ENCODE data around the gene TOM1. TPM values are rescaled to one million over a fixed set of nuclear protein-coding genes. Genes with fewer than 3 reads are reported as not detected.

The TOM1 gene
- total and polyA plus RNA-seq, 10 of the 15 experiments (the other 5 are each of a cell fraction or from before 2014, with no cell fraction given): 2.2 to 64.6 (median 40.3) TPM

DNA sequence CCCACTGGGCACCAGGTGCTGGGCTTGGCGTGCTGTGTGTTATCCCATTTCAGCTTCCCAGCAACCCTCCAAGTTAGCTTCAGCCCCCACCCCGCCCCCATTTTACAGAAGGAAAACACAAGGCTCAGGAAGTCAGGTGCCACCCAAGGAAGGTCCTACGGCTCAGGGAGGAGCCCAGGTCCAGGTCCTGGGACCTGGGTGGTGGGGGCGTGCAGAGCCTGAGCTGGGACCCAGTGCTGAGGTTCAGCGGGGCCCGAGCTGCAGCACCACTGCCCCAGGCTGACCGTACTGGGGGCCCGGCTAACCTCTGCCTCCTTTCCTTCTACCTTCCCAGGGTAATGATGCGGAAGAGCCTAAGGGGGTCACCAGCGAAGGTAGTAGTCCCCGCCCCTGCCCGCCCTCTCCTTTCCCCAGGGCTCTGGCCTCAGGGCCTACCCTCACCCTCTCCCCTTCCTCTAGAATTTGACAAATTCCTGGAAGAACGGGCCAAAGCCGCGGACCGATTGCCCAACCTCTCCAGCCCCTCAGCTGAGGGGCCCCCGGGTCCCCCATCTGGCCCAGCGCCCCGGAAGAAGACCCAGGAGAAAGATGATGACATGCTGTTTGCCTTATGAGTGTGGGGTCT lies 47.0 kb downstream of the TOM1 start:
- peaks cover 2% of the 10 kb centered on the region; the same call in 1 of the 3 replicates for H3K9me3 ChIP-seq (replicated peaks; ENCODE audit: control insufficient read depth, insufficient read depth, low read length)
- ChIA-PET CTCF (interaction anchor here (0.7 kb wide), 1 partner anchor 64 kb away, joined by 3 read pairs; no protein-coding TSS in a partner anchor), SMC1A (ENCODE audit: uncharacterized antibody, unreplicated experiment) (no interaction called here), POLR2A (no interaction called here), RAD21 (ENCODE audit: unreplicated experiment) (interaction anchor here (1.5 kb wide), 1 partner anchor 84 kb away, joined by 3 read pairs; no protein-coding TSS in a partner anchor)
- TF ChIP-seq SUPT20H (IDR thresholded peaks at IDR 0.05; ENCODE audit: borderline replicate concordance, control insufficient read depth, low read depth, low read length): no peak
- TF ChIP-seq, protein P1, sequence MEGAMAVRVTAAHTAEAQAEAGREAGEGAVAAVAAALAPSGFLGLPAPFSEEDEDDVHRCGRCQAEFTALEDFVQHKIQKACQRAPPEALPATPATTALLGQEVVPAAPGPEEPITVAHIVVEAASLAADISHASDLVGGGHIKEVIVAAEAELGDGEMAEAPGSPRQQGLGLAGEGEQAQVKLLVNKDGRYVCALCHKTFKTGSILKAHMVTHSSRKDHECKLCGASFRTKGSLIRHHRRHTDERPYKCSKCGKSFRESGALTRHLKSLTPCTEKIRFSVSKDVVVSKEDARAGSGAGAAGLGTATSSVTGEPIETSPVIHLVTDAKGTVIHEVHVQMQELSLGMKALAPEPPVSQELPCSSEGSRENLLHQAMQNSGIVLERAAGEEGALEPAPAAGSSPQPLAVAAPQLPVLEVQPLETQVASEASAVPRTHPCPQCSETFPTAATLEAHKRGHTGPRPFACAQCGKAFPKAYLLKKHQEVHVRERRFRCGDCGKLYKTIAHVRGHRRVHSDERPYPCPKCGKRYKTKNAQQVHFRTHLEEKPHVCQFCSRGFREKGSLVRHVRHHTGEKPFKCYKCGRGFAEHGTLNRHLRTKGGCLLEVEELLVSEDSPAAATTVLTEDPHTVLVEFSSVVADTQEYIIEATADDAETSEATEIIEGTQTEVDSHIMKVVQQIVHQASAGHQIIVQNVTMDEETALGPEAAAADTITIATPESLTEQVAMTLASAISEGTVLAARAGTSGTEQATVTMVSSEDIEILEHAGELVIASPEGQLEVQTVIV (IDR thresholded peaks at IDR 0.05; ENCODE audit: borderline replicate concordance, partially characterized antibody): no peak
- TF ChIP-seq MTA3 (IDR thresholded peaks at IDR 0.05; ENCODE audit: borderline replicate concordance, low read length): no peak
- no peak overlapping the region for H3K4me3 ChIP-seq
- ATAC-seq: no peak
- no peaks in the 10 kb centered on the region for H4K20me1 ChIP-seq (ENCODE audit: control insufficient read depth, insufficient read depth)
- WGBS (ENCODE audit: insufficient coverage, insufficient replicate concordance, low lambda C conversion rate, missing lambda C conversion rate): 79% methylated on average over 17 of the region's 19 CpGs
- no peaks in the 10 kb centered on the region for H3K79me2 ChIP-seq (ENCODE audit: control insufficient read depth, insufficient read depth, low read length)
- H3K9ac ChIP-seq (ENCODE audit: control insufficient read depth, insufficient read depth, low read length): no peak overlapping the region
- intact Hi-C loops (cut with micrococcal nuclease; ENCODE audit: unreplicated experiment): no loop called here
- no peak overlapping the region for H3K4me2 ChIP-seq (ENCODE audit: control insufficient read depth, insufficient read depth)
- DNase-seq (ENCODE audit: low read depth, low spot score): no peak
- FAIRE-seq: no peak
- in situ Hi-C loops (cut with MboI): no loop called here
- no TSS peak for BruUV-seq (replicated peaks)
- H3K4me1 ChIP-seq (ENCODE audit: control insufficient read depth, insufficient read depth, low read length): peaks cover 23% of the 10 kb centered on the region
- H3K36me3 ChIP-seq (ENCODE audit: control insufficient read depth in 2 of 2, insufficient read depth in 2 of 2, low read length in 1 of 2): peaks cover 5 to 9% of the 10 kb centered on the region in 2 experiments; a peak in 2 of 4 replicates
- H2AFZ ChIP-seq (ENCODE audit: control insufficient read depth, low read depth, low read length): no peak overlapping the region
- H3K27me3 ChIP-seq (replicated peaks in 1 of 2; ENCODE audit: control insufficient read depth in 2 of 2, insufficient read depth in 2 of 2, low read length in 1 of 2): no peaks in the 10 kb centered on the region
- no peak overlapping the region for H3K27ac ChIP-seq (ENCODE audit: control insufficient read depth, insufficient read depth)

DNA sequence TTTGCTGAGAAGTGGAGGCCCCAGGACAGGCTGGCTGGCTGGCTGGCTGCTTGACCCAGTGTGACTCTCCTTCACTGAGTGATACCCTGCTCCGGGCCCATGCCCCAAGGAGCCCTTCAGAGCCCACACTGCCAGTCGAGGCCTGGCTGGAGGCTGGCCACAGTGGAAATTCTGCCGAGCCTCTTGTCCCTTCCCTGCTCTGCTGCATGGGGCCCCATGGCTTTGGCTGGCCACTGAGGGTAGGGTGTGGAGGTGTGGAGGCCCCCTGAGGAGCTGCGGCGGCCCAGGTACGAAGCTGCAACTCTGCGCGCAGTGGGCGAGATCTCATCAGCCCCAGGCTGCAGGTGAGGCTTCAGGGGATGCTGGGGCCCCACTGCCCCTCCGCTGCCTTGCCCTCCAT lies 47.8 kb downstream of the TOM1 start:
- intact Hi-C loops (cut with micrococcal nuclease; ENCODE audit: unreplicated experiment) (no loop called here), in situ Hi-C loops (cut with MboI) (no loop called here)
- peaks cover 26% of the 10 kb centered on the region for H3K4me1 ChIP-seq (ENCODE audit: control insufficient read depth, insufficient read depth, low read length)
- CTCF ChIA-PET: no interaction called here
- no peaks in the 10 kb centered on the region for H3K27me3 ChIP-seq (replicated peaks in 1 of 2; ENCODE audit: control insufficient read depth in 2 of 2, insufficient read depth in 2 of 2, low read length in 1 of 2)
- no peak overlapping the region for H3K4me2 ChIP-seq (ENCODE audit: control insufficient read depth, insufficient read depth)
- no peak overlapping the region for H3K9ac ChIP-seq (ENCODE audit: control insufficient read depth, insufficient read depth, low read length)
- no peak for DNase-seq (ENCODE audit: low read depth, low spot score)
- H3K27ac ChIP-seq (ENCODE audit: control insufficient read depth, insufficient read depth): no peak overlapping the region
- no peak for ATAC-seq
- no peak for FAIRE-seq
- SMC1A ChIA-PET (ENCODE audit: uncharacterized antibody, unreplicated experiment): no interaction called here
- BruUV-seq (replicated peaks): no TSS peak
- H2AFZ ChIP-seq (ENCODE audit: control insufficient read depth, low read depth, low read length): no peak overlapping the region
- POLR2A ChIA-PET: no interaction called here
- H3K79me2 ChIP-seq (ENCODE audit: control insufficient read depth, insufficient read depth, low read length): no peaks in the 10 kb centered on the region
- peaks cover 2% of the 10 kb centered on the region; the same call in 1 of the 3 replicates for H3K9me3 ChIP-seq (replicated peaks; ENCODE audit: control insufficient read depth, insufficient read depth, low read length)
- H4K20me1 ChIP-seq (ENCODE audit: control insufficient read depth, insufficient read depth): no peaks in the 10 kb centered on the region
- H3K4me3 ChIP-seq: no peak overlapping the region
- WGBS (ENCODE audit: insufficient coverage, insufficient replicate concordance, low lambda C conversion rate, missing lambda C conversion rate): 74% methylated on average over 10 of the region's 10 CpGs
- RAD21 ChIA-PET (ENCODE audit: unreplicated experiment): no interaction called here
- H3K36me3 ChIP-seq (ENCODE audit: control insufficient read depth in 2 of 2, insufficient read depth in 2 of 2, low read length in 1 of 2): peaks cover 1 to 5% of the 10 kb centered on the region in 2 experiments; a peak in 2 of 4 replicates
- TF ChIP-seq PML (IDR thresholded peaks at IDR 0.05; ENCODE audit: low read length) (no peak), CEBPB (IDR thresholded peaks at IDR 0.05; ENCODE audit: borderline replicate concordance in 1 of 2, low read depth in 2 of 2, low read length in 2 of 2) (no peak), SUZ12 (IDR thresholded peaks at IDR 0.05; ENCODE audit: unreplicated experiment) (no peak), ZNF24 (IDR thresholded peaks at IDR 0.05) (no peak)
- TF ChIP-seq, protein P2, sequence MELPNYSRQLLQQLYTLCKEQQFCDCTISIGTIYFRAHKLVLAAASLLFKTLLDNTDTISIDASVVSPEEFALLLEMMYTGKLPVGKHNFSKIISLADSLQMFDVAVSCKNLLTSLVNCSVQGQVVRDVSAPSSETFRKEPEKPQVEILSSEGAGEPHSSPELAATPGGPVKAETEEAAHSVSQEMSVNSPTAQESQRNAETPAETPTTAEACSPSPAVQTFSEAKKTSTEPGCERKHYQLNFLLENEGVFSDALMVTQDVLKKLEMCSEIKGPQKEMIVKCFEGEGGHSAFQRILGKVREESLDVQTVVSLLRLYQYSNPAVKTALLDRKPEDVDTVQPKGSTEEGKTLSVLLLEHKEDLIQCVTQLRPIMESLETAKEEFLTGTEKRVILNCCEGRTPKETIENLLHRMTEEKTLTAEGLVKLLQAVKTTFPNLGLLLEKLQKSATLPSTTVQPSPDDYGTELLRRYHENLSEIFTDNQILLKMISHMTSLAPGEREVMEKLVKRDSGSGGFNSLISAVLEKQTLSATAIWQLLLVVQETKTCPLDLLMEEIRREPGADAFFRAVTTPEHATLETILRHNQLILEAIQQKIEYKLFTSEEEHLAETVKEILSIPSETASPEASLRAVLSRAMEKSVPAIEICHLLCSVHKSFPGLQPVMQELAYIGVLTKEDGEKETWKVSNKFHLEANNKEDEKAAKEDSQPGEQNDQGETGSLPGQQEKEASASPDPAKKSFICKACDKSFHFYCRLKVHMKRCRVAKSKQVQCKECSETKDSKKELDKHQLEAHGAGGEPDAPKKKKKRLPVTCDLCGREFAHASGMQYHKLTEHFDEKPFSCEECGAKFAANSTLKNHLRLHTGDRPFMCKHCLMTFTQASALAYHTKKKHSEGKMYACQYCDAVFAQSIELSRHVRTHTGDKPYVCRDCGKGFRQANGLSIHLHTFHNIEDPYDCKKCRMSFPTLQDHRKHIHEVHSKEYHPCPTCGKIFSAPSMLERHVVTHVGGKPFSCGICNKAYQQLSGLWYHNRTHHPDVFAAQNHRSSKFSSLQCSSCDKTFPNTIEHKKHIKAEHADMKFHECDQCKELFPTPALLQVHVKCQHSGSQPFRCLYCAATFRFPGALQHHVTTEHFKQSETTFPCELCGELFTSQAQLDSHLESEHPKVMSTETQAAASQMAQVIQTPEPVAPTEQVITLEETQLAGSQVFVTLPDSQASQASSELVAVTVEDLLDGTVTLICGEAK (IDR thresholded peaks at IDR 0.05; ENCODE audit: borderline replicate concordance): no peak

Data from GM12878 (cell line).